Astrocyte of the cerebellum (primary cell): ENCODE results near the gene CATSPERZ.

Source experiments
- DNase-seq: peaks from one replicate; pipeline ENCODE4 v3.0.0-alpha.2; 2011; ENCODE audit warnings: low read depth
- H3K4me3 ChIP-seq: 2 replicates; pipeline ENCODE4 v1.5.1; 2011; ENCODE audit warnings: mild to moderate bottlenecking, low read depth, low read length, moderate library complexity
- in situ Hi-C: cut with HindIII; loops from 2 replicates; pipeline ENCODE4 v1.10.0; 2017; ENCODE audit warnings: low sequenced_read_pairs
- TF ChIP-seq, protein P1 (sequence below): IDR thresholded peaks from 2 replicates; pipeline ENCODE4 v1.5.1; 2012; ENCODE audit warnings: low read length, low read depth, moderate library complexity, mild to moderate bottlenecking; ENCODE audit errors: missing control alignments

The CATSPERZ gene

DNA sequence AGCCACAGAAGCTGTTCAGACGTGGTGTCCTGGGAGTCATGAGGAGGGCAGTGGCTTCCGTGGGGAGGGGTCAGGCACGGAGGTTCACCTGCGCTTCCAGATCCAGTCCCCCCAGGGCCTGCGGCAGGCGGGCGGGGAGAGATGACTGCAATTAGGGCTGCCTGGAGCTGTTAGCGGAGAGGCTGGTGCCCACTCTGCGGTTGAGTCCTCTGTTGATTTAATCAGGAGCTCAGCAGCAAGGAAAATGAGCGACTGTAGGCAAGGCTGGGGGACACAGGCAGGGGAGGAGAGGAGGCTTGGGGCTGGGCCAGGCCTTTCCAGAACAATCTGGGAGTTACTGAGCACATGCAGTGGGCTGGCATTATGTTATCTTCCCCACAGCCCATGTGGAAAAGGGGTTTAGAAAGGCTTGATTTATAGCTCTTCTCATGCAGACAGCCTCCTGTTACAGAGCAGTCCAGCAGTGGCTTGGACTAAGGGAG lies 35.7 kb upstream of the CATSPERZ start:
- in situ Hi-C loops, result loop anchor here (10.0 kb wide), 1 partner anchor 60 kb away; no protein-coding TSS in a partner anchor
- TF ChIP-seq, protein P1, sequence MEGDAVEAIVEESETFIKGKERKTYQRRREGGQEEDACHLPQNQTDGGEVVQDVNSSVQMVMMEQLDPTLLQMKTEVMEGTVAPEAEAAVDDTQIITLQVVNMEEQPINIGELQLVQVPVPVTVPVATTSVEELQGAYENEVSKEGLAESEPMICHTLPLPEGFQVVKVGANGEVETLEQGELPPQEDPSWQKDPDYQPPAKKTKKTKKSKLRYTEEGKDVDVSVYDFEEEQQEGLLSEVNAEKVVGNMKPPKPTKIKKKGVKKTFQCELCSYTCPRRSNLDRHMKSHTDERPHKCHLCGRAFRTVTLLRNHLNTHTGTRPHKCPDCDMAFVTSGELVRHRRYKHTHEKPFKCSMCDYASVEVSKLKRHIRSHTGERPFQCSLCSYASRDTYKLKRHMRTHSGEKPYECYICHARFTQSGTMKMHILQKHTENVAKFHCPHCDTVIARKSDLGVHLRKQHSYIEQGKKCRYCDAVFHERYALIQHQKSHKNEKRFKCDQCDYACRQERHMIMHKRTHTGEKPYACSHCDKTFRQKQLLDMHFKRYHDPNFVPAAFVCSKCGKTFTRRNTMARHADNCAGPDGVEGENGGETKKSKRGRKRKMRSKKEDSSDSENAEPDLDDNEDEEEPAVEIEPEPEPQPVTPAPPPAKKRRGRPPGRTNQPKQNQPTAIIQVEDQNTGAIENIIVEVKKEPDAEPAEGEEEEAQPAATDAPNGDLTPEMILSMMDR, result no peak
- H3K4me3 ChIP-seq, result no peak overlapping the region
- no peak for DNase-seq

DNA sequence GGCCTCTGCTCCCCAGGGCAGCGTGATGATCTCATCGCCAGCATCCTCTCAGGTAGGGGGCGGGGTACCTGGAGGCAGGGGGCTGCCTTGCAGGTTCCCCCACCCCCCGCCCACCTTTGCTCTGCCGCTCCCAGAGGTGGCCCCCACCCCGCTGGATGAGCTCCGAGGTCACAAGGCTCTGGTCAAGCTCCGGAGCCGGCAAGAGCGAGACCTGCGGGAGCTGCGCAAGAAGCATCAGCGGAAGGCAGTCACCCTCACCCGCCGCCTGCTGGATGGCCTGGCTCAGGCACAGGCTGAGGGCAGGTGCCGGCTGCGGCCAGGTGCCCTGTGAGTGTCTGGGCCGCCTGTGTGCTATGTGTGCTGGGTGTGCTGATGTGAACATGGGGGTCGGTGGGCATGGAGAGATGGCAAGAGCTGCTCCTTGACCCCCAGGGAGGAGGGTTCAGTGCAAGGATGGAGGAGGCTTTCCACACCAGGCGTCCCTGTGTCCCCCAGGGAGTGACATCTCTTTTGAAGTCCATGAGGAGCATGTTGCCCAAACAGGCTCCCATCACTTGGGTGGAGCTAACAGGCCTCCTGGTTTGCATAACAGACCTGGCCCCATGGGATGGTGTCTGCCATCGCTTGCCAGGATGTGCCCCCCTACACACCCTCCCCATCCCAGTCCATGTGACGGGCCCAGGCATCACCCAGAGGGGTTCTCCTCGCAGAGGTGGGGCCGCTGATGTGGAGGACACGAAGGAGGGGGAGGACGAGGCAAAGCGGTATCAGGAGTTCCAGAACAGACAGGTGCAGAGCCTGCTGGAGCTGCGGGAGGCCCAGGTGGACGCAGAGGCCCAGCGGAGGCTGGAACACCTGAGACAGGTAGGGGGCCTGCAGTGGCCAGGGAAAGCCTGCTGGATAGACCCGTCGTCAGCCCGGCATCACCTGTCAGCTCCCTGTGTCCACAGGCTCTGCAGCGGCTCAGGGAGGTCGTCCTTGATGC lies 34.7 kb upstream of the CATSPERZ start:
- in situ Hi-C loops, result loop anchor here (10.0 kb wide), 1 partner anchor 59 kb away; no protein-coding TSS in a partner anchor
- H3K4me3 ChIP-seq, result no peak overlapping the region
- no peak for DNase-seq
- TF ChIP-seq, protein P1, result no peak

DNA sequence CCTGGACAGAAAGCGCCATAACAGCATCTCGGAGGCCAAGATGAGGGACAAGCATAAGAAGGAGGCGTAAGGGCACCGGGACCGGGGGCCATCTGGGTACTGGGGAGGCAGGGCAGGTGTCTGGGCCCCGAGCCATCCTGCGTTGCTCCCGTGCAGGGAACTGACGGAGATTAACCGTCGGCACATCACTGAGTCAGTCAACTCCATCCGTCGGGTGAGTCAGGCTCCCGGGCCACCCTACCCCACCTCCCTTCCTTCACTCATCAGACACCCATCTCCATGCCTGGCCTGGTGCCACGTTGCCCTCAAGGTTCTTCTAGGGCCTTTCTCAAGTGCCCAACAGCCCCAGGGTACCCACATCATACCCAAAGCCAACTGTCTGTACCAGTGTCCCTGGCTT lies 33.8 kb upstream of the CATSPERZ start:
- TF ChIP-seq, protein P1, result no peak
- in situ Hi-C loops, result loop anchor here (10.0 kb wide), 1 partner anchor 58 kb away; no protein-coding TSS in a partner anchor
- H3K4me3 ChIP-seq, result no peak overlapping the region
- no peak for DNase-seq

DNA sequence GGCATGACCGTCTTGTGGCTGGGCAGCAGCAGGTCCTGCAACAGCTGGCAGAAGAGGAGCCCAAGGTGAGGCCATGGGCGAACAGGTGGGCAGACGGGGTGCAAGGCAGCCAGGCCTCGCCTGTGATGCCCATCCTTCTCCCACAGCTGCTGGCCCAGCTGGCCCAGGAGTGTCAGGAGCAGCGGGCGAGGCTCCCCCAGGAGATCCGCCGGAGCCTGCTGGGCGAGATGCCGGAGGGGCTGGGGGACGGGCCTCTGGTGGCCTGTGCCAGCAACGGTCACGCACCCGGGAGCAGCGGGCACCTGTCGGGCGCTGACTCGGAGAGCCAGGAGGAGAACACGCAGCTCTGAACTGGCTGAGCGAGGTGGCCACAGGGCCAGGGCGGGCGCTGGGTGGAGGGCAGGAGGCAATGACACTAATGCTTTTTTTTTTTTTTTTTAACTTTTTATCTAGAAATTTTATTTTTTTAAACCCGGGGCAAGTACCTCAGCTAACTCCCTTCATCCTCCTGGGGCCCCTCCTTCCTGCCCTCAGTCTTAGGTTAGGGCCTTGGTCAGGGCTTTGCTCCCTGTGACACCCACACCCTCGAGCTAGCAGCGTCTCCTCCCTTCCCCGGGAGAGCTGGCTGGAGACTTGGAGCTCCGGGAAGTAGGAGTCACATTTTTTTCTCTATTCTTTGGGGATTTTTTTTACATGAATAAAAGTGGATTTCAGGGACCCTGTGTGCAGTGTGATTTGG lies 32.8 kb upstream of the CATSPERZ start:
- TF ChIP-seq, protein P1, result no peak
- DNase-seq, result no peak
- in situ Hi-C loops, result loop anchor here (10.0 kb wide), 1 partner anchor 57 kb away; no protein-coding TSS in a partner anchor
- H3K4me3 ChIP-seq, result no peak overlapping the region

DNA sequence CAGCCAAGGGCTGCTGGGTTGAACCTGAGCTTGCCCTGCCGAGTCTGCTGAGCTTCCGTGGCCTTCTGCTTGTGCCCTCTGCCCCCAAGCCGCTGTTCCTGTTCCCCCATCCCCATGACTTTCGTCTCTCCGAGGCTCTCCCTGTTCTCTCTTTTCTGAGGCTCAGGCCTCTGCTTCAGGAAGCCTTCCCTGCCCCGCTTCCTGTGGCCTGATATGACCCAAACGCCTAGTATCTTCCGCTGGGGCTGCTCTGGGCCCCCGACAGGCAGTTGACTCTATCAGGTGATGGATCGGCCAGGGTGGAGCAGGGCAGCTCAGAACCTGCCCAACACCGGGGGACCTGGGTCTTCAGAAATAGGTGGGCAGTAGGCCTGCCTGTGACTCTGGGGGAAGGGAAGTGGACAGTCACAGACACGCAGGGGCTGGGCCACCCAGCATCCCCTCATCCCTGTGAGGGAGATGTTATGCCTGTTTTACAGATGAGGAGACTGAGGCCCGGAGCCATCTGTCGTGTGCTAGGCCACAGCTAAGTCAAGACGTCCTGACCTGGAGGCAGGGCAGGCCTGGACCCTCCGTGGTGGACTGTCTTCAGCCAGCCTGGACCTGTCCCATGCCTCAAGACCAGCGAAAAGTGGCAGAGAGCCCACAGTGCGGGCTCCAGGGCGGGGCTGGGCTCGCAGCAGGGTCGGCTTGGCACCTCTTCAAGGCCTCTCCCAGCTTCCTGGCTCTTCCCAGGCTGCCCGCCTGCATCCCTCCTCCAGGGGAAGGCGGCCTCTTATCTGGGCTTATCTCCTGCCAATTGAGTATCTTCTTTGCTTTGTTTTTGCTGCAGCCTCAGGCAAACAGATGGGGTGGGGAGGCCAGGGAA lies 31.9 kb upstream of the CATSPERZ start:
- DNase-seq, result no peak
- peak overlapping the region; percentile 62 for H3K4me3 ChIP-seq
- in situ Hi-C loops, result loop anchor here (10.0 kb wide), 1 partner anchor 57 kb away; no protein-coding TSS in a partner anchor
- TF ChIP-seq, protein P1, result no peak
